A204.1 (cell line): ENCODE data around the gene ZNF764.
"Not testable (repeated sequence)": the region's sequence is repeated elsewhere in the genome, so short reads cannot be mapped to it uniquely, and the experiment has no call there.

Source experiments
- FAIRE-seq: peaks from 2 replicates; lab custom pipeline; 2012; peaks lifted over from hg19 to GRCh38; lab: Jason Lieb, UNC

The ZNF764 gene

DNA sequence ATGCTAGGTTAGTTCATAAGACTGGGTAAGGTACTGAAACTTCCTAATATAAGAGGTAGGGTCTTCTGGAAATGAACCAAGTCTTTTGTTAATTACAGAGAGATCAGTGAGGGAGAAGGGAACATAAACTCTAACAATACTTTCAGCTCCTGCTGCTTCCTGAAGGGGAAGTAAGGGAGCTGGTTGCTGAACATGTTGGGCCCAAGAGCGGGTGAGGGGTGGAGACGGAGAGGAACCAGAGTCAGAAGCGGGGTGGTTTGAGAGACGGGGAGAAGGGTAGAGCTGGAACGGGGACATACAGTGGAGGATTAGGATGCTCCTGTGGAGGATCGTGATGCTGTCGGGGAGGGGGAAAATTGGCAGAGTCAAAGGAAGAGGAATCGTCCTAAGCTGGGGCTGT, 12.1 kb downstream of the ZNF764 start:
- no peak for FAIRE-seq

DNA sequence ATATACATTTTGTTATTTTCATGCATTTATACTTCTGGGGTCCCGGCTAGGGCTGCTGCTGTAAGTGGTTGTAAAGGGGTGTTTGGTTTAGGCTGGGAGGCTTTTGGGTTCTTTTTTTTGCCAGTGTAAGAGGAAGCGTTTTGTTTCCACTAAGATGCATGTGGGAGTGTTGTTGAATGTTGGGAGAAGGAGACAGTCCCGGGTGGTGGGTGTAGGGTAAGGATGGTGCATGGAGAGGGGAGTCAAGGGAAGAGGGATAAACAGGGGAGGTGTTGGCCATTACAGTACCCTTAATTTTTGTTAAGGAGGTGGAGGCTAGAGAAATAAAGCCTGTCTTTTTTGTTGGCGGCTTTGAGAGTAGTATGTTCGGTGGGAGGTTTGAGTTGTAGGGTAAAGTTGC, 15.1 kb downstream of the ZNF764 start:
- no peak for FAIRE-seq

DNA sequence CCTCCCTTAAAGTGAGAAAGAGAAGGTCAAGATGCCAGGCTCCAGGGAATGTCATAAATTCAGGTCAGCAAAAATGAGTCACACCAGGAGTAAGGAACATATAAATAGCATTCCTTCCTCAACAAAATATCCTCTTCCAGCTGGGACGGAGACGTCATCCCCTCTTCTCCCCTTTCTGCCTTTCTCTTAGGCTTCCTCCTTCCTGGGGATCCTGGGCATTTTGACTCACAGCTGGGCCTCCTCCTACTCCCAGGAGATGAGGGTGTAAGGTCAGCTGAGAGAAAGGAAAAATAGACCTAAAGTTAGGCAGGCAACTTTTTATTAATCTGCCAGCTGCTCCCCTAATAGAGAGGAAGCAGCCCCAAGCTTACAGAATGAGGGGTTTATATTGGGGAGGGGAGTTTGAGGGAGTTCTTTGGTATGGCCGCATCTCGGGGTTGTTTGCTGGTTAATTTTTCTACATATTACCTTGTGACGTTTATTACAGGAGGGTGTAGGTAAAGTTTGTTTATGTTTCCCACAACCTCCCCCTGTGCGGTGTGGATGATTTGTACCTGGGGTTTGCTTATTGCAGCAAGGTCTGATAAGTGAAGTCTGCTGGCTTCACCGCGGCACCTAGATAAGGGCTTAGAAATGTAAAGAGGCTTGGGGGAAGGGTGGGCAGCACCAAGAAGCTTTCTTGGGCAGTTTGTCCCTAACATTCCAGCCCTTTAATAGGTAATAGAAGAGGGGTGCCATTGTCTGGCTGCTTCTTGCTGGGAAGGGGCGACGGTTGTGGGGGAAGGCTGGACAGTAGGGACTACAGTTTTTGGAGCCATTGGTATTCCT, 16.5 kb downstream of the ZNF764 start:
- FAIRE-seq, result no peak

DNA sequence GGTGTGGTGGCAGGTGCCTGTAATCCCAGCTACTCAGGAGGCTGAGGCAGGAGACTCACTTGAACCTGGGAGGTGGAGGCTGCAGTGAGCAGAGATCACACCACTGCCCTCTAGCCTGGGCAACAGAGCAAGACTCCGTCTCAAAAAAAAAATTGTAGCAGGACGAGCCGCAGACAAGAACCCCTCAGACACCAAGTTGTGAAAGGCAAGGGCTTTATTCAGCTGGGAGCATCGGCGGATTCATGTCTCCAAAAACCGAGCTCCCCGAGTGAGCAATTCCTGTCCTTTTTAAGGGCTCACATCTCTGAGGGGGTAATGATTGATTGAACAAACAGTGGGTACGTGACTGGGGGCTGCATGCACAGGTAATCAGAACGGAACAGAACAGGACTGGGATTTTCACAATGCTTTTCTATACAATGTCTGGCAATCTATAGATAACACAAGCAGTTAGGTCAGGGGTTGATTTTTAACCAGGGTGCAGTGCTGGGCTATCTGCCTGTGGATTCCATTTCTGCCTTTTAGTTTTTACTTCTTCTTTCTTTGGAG, 17.2 kb downstream of the ZNF764 start:
- FAIRE-seq, result not testable (repeated sequence)

GRCh38 chr16:30539986-30540526, 18.1 kb downstream of the ZNF764 start:
- FAIRE-seq, result not testable (repeated sequence)

DNA sequence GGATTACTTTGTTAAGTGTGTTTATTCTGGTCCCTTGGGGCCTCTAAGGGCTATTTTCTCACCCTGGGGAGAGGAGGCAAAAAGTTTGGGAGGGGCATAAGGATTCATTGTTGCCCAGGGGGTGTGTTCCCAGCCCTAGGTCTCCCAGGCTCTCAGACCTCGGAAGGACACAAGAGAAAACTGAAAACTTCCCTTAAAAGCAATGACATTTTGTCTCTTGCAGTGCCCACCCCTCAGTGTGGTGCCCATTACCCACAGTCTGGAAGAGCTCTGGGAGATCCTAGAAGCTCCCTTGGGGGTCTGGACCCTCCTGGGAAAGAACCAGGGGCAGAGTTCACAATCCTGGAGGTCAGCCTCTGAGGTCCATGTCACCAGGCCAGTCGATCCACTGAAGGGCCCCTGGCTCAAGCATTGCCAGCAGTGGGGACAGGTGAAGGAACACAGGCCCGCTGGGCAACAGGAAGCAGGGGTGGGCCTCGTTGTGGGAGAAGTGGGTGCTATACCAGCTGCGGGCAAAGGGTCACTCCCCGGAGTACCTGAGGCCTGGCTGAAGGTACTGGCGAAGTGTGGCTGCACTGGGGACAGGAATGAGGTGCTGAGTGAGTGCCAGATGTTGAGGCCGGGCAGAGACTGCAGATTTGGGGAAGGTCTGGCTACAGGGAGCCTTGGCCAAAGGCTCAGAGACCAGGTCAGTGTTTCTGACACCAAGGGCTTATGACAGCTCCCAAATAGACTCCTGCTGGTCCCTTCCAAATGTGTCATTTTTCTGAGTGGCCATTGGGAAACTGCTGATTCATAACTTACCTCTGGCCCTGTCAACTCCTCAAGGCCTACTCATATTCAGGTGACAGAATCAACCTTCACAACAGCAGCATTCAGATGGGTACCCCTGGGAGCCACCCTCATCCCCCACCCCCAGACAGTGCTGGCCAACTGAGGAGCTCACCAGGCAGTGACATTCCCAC, 18.9 kb downstream of the ZNF764 start:
- FAIRE-seq, result no peak

DNA sequence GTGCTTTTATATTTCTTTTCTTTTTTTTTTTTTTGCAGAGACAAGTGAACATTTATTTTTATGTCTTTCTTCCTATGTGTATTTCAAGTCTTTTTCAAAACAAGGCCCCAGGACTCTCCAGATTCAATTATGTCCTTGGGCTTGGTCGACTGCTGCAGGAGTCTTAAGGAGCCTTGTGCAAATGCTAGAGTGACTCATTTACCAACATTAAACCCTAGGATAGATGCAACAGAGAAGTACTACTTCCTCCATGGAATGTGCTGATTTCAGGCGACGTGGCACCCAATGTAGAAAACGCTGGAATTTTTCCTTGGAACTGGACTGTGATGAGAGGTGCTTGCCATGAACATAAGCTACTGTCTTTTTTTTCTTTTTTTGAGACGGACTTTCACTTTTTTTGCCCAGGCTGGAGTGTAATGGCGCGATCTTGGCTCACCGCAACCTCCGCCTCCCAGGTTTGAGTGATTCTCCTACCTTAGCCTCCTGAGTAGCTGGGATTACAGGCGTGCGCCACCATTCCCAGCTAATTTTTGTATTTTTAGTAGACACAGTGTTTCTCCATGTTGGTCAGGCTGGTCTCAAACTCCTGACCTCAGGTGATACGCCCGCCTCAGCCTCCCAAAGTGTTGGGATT, 21.7 kb downstream of the ZNF764 start:
- not testable (repeated sequence) for FAIRE-seq

DNA sequence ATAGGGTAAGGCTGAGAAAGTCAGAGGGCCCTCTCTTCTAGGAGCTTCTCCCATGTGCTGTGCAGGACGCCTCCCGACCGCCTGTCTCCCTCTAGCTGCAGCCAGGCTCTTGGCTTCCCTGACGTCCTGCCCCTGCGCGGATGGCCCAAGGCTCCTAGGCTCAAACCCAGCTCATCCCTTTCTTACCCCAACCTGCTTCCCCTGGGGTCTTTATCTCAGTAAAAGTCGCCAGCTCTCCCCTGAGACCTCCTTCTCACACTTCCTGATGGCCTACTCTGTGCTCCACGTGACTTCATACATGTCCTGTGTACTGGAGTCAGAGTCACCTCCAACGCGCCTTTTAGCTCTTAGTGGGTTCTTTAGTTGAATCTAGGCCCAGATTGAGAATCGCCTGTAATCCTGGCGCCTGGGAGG, 22.4 kb downstream of the ZNF764 start:
- no peak for FAIRE-seq

DNA sequence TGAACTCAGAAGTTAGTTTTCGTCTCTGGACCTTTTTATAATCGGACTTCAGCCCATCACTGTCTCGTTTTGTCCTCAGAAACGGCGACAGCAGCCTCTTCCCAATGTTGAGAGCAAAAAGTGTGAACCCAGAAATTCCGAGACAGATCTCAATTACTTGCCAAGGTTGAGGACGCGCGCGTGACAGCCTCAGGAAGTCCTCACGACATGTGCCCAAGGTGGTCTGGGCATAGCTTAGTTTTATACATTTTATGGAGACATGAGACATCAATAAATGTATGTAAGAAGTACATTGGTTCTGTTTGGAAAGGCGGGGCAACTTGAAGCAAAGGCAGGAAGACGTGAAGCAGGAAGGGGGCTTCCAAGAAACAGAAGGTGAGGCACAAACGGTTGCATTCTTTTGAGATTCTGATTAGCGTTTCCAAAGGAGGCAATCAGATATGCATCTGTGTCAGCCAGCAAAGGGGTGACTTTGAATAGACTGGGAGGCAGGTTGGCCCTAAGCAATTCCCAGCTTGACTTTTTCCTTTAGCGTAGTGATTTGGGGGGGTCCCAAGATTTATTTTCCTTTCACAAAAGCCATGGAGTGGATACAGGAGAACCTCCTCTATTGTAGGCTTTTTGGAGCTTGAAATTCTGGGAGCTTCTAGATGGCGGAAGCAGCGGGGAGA, 22.9 kb downstream of the ZNF764 start:
- no peak for FAIRE-seq

DNA sequence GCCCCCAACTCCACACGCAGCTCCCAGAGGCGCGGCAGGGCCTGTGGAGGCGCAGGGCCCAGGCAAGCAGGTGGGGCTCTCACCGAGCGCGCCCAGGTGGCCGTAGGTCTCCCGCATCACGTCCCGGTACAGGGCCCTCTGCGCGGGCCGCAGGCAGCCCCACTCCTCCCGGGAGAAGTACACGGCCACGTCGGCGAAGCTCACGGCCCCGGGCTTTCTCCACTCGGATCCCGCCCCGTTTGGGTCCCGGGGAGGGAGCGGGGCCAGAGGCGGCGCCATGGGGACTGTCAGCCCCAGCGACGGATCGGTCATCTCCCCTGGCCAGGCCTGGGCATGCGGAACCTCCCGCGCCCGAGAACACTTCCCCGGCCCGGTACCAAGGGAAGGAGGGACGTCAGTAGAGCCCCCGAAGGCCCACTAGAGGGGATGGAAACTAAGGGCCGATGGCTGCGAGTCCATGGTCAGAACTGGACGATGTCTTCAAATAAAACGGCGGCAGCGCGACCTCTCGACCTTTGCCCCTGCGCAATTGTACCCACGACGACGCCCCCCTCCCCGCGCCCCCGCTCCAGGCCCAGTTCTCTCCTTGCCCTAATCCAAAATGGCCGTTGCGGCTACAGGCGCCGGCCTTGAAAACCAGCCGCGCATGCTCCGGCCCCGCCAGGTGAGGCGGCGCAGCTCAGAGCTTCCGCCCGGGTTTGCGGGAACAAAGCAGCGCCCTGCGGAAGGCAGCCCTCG, 23.6 kb downstream of the ZNF764 start, which contains the start of gene ZNF747:
TSS of gene ZNF747 (minus strand) at position 491 of the 738 bp plus-strand sequence. CDS start at position 312, 179 bp downstream.
- no peak for FAIRE-seq

- FAIRE-seq, result no peak
Observed at GRCh38 chr16:30533748-30534367, 24.3 kb downstream of the ZNF764 start.

DNA sequence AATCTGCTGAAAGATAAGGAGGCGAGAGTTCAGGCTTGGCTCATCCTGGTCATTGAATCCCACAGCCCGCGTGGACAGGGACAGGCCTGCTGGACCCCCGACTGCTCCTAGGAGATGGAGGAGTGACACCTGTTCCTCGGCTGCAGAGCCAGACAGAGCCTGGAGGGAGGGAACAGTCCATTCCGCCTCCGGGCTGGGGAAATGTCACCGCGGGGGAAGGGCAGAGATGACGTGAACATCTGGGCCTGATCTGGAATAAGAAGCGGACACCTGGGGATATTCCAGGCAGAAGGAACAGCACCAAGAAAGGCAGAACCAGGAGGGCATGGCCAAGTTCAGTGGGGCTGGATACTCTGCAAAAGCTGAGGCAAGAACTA, 25.0 kb downstream of the ZNF764 start:
- no peak for FAIRE-seq

GRCh38 chr16:30532285-30533145, 25.7 kb downstream of the ZNF764 start:
- no peak for FAIRE-seq

DNA sequence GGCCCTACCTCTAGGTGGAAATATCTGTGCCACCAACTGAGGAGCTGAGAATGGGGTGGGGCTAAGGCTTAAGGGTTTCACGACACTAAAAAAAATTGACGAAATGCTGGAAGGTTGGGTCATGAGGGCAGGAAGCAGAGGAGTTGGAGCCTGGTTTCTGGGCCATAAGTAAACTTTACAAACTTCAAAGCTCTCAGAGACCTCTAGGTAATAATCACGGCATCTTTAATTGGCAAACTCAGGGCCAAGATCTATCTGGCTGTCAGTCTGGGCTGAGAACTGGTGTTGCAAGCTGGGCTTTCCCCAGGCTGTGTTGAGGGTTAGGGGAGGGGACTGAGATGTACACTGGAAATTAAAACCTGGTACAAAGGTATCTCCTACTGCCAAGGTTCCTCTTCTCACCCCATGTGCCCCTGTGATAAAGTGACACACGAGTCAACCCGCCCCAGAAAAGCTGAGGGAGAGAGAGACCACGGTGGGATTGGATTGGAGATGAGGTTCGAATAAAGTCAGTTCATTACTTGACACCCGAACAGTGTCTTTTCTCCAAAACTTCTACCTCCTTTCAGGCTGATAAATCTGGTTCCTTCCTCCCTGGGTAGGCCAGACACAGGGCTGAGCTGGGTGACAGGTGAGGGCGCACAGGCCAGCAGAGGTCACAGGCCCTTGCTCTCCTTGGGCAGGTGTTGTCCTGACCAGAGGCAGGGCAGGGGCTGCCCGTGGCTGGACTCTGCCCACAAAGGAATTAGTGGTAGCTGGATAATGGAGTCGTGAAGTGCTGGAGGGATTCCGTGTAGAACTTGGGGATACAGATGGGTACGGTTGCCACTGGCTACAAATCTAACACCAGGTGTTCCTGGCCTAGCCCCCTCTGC, 27.8 kb downstream of the ZNF764 start:
- FAIRE-seq, result no peak

- no peak for FAIRE-seq
Observed at GRCh38 chr16:30528799-30529457, 29.2 kb downstream of the ZNF764 start.

DNA sequence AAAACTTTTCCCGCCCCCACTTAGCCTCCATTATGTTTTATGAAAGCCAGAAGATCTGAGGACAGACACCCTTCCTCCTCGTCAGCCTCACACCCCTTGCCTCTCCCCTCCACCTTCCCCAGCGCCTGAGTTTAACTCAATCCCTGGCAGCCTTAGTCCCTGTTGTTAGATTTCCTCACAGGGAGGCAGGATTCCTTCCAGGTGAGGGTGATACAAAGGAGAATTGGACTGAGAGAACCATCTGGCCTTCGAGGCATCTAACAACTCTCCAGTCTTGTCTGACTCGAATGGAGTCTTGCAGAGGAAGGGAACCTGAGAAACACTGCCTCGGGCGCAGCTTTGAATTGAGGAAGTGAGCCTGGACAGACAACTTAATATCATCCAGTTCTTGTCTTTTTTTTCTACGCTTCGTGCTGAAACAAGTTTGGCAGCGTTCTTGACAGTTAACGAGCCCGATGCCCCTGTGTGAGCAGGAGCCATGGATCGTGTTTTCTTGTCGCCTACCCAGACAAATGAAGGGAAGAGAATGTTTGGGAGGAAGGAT, 30.5 kb downstream of the ZNF764 start:
- FAIRE-seq, result no peak
